ENCODE measurements around the gene GTPBP3. TPM values are rescaled to one million over a fixed set of nuclear protein-coding genes. Genes with fewer than 3 reads are reported as not detected.

Gene GTPBP3
- total RNA-seq, 1 experiment from 2014 or later, result 35.3 TPM

DNA sequence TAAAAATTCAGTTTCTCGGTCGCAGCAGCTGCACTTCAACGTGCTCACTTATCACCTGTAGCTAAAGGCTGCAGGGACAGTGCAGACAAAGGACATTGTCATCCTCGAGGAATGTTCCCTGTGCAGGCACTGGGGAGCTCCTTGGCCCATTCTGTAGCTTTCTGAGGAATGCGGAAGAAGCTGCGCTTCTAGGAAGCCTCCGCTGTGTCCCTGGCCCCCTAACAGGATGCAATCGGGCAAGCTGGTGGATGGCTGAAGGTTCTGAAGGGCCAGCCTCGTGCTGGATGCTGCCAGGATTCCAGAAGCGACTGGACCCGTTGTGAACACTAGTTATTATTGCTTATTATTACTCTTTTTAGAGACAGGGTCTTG is 10.8 kb upstream of the GTPBP3 start:
- intact Hi-C loops (cut with micrococcal nuclease; ENCODE audit: unreplicated experiment), result no loop called here
- TF ChIP-seq, protein P1, sequence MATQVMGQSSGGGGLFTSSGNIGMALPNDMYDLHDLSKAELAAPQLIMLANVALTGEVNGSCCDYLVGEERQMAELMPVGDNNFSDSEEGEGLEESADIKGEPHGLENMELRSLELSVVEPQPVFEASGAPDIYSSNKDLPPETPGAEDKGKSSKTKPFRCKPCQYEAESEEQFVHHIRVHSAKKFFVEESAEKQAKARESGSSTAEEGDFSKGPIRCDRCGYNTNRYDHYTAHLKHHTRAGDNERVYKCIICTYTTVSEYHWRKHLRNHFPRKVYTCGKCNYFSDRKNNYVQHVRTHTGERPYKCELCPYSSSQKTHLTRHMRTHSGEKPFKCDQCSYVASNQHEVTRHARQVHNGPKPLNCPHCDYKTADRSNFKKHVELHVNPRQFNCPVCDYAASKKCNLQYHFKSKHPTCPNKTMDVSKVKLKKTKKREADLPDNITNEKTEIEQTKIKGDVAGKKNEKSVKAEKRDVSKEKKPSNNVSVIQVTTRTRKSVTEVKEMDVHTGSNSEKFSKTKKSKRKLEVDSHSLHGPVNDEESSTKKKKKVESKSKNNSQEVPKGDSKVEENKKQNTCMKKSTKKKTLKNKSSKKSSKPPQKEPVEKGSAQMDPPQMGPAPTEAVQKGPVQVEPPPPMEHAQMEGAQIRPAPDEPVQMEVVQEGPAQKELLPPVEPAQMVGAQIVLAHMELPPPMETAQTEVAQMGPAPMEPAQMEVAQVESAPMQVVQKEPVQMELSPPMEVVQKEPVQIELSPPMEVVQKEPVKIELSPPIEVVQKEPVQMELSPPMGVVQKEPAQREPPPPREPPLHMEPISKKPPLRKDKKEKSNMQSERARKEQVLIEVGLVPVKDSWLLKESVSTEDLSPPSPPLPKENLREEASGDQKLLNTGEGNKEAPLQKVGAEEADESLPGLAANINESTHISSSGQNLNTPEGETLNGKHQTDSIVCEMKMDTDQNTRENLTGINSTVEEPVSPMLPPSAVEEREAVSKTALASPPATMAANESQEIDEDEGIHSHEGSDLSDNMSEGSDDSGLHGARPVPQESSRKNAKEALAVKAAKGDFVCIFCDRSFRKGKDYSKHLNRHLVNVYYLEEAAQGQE (IDR thresholded peaks at IDR 0.05; ENCODE audit: insufficient read depth in 1 of 2, low read depth in 2 of 2, low read length in 1 of 2), result no peak
- no peak for TF ChIP-seq POLR2AphosphoS5 (IDR thresholded peaks at IDR 0.05; ENCODE audit: low read depth, low read length)
- H3K9me3 ChIP-seq (ENCODE audit: control insufficient read depth, insufficient read depth, low read depth, low read length), result no peaks in the 10 kb centered on the region
- ChIA-PET POLR2A (no interaction called here), CTCF (interaction anchor here (0.6 kb wide), 1 partner anchor 16 kb away, joined by 4 read pairs; no protein-coding TSS in a partner anchor)
- H3K4me1 ChIP-seq (ENCODE audit: control insufficient read depth, insufficient read depth, low read length), result no peaks in the 10 kb centered on the region
- H3K36me3 ChIP-seq (ENCODE audit: control insufficient read depth, insufficient read depth, low read length), result no peaks in the 10 kb centered on the region; the same call in 1 of the 2 replicates
- ATAC-seq, result no peak
- BruUV-seq (replicated peaks), result no TSS peak
- no peak overlapping the region for H3K4me3 ChIP-seq (ENCODE audit: low read depth in 2 of 2, low read length in 2 of 2)
- no peak for DNase-seq (ENCODE audit: low read depth, low spot score)
- in situ Hi-C loops (cut with HindIII; ENCODE audit: low pct_unique_long_range_greater_than_20kb, low sequenced_read_pairs), result no loop called here
- no peaks in the 10 kb centered on the region for H3K27me3 ChIP-seq (ENCODE audit: control insufficient read depth, insufficient read depth, low read length)
- no peak overlapping the region for H3K27ac ChIP-seq (ENCODE audit: low read length)

DNA sequence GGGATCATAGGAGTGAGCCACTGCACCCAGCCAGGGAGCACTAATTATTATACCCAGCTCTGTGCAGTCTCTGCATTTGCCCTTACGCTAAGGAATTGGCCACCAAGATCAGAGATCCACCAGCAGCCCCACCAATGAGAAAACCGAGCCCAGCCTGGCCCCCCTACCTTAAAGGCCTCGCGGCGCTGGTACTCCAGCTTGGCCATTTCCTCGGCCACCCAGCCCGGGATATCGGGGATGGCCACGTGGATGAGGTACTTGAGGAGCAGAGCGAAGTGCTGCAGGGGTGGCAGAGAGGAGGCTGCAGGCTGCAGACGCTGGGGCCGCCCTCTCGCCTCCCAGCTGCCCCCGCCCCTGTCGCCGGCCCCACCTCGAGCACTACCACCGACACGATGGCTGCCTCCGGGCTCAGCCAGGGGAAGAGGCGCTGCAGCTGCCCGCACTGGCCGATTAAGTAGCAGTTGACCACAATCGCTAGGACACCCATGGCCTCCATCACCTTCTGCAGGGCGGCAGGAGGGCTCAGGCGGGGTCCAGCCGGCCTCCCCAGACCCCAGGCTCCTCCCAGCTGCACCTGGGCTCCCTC is 10.2 kb upstream of the GTPBP3 start:
- Histone ChIP-seq H3K9me3 (ENCODE audit: control insufficient read depth, insufficient read depth, low read depth, low read length) (no peaks in the 10 kb centered on the region), H3K4me1 (ENCODE audit: control insufficient read depth, insufficient read depth, low read length) (no peaks in the 10 kb centered on the region), H3K27me3 (ENCODE audit: control insufficient read depth, insufficient read depth, low read length) (no peaks in the 10 kb centered on the region), H3K27ac (ENCODE audit: low read length) (no peak overlapping the region), H3K4me3 (ENCODE audit: low read depth in 2 of 2, low read length in 2 of 2) (no peak overlapping the region), H3K36me3 (ENCODE audit: control insufficient read depth, insufficient read depth, low read length) (no peaks in the 10 kb centered on the region; the same call in 1 of the 2 replicates)
- DNase-seq (ENCODE audit: low read depth, low spot score) (no peak), ATAC-seq (no peak)
- CTCF ChIA-PET, result no interaction called here
- intact Hi-C loops (cut with micrococcal nuclease; ENCODE audit: unreplicated experiment) (no loop called here), in situ Hi-C loops (cut with HindIII; ENCODE audit: low pct_unique_long_range_greater_than_20kb, low sequenced_read_pairs) (no loop called here)
- POLR2A ChIA-PET, result no interaction called here
- no TSS peak for BruUV-seq (replicated peaks)
- TF ChIP-seq SIN3A (IDR thresholded peaks at IDR 0.05; ENCODE audit: borderline replicate concordance, insufficient read depth, low read depth, low read length) (no peak), POLR2AphosphoS5 (IDR thresholded peaks at IDR 0.05; ENCODE audit: low read depth, low read length) (no peak), TCF7L2 (IDR thresholded peaks at IDR 0.05; ENCODE audit: low read depth, low read length) (no peak)
- TF ChIP-seq, protein P2, sequence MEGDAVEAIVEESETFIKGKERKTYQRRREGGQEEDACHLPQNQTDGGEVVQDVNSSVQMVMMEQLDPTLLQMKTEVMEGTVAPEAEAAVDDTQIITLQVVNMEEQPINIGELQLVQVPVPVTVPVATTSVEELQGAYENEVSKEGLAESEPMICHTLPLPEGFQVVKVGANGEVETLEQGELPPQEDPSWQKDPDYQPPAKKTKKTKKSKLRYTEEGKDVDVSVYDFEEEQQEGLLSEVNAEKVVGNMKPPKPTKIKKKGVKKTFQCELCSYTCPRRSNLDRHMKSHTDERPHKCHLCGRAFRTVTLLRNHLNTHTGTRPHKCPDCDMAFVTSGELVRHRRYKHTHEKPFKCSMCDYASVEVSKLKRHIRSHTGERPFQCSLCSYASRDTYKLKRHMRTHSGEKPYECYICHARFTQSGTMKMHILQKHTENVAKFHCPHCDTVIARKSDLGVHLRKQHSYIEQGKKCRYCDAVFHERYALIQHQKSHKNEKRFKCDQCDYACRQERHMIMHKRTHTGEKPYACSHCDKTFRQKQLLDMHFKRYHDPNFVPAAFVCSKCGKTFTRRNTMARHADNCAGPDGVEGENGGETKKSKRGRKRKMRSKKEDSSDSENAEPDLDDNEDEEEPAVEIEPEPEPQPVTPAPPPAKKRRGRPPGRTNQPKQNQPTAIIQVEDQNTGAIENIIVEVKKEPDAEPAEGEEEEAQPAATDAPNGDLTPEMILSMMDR (IDR thresholded peaks at IDR 0.05), result no peak
- TF ChIP-seq, protein P1 (IDR thresholded peaks at IDR 0.05; ENCODE audit: insufficient read depth in 1 of 2, low read depth in 2 of 2, low read length in 1 of 2), result no peak

All from Panc1 (cell line).